Vagina (tissue), 2 donors: Measurements from ENCODE around the gene NUMB. TPM values are rescaled to one million over a fixed set of nuclear protein-coding genes. Genes with fewer than 3 reads are reported as not detected.
A peak's percentile ranks its signal among the peaks of the same experiment; 100 is the strongest.

Source experiments
- DNase-seq, 2 donors: peaks; one replicate each; pipeline ENCODE4 v3.0.0-alpha.2; 2017; ENCODE audit errors: extremely low spot score in 2 of 2
- H3K27ac ChIP-seq: fragments of 200-600 bp; sonication (generic); one replicate; pipeline ENCODE4 v1.5.1; 2019
- H3K27me3 ChIP-seq: fragments of 200-600 bp; sonication (generic); one replicate; pipeline ENCODE4 v1.5.1; 2019
- H3K36me3 ChIP-seq, 2 donors: fragments of 200-600 bp; sonication (generic); one replicate each; pipeline ENCODE4 v1.5.1; 2017 to 2019
- H3K4me1 ChIP-seq: fragments of 200-600 bp; sonication (generic); one replicate; pipeline ENCODE4 v1.5.1; 2019
- H3K4me3 ChIP-seq, 2 donors: fragments of 200-600 bp; sonication (generic); 1 replicate in 1 of 2; 2 replicates in 1 of 2; pipeline ENCODE4 v1.5.1; 2016 to 2019
- H3K9me3 ChIP-seq: fragments of 200-600 bp; sonication (generic); one replicate; pipeline ENCODE4 v1.5.1; 2019
- CTCF ChIP-seq, 3 experiments: fragments of 450-650 bp in 2 of 3; fragments of 200-600 bp in 1 of 3; sonication (generic) in 1 of 3; IDR thresholded peaks; one replicate each; pipeline ENCODE4 v1.5.1; 2017 to 2019; ENCODE audit warnings: antibody characterized with exemption in 3 of 3, mild to moderate bottlenecking in 2 of 3, moderate library complexity in 2 of 3
- POLR2A ChIP-seq, 2 donors: fragments of 450-650 bp; IDR thresholded peaks; one replicate each; pipeline ENCODE4 v1.6.1; 2017; ENCODE audit warnings: antibody characterized with exemption in 2 of 2, mild to moderate bottlenecking in 2 of 2, moderate library complexity in 2 of 2
- POLR2AphosphoS5 ChIP-seq, 2 donors: sonication (generic); formaldehyde crosslinking; IDR thresholded peaks; one replicate each; pipeline ENCODE4 v1.9.0; 2017; ENCODE audit warnings: antibody characterized with exemption in 2 of 2, mild to moderate bottlenecking in 2 of 2, low read depth in 1 of 2; ENCODE audit not compliant: insufficient read depth in 1 of 2
- intact Hi-C: fragments of 100-400 bp; cut with DNase I; formaldehyde crosslinking; loops from one replicate; pipeline ENCODE4 v1.15.1; 2023
- total RNA-seq: library from RNA; depleted of rRNA; stranded (reverse); fragments of >200 nt; gene quantifications from one replicate; pipeline ENCODE4 v1.2.3, GENCODE V29; 2016

NUMB gene
- total RNA-seq, 1 donor from 2014 or later = 48.1 TPM

DNA sequence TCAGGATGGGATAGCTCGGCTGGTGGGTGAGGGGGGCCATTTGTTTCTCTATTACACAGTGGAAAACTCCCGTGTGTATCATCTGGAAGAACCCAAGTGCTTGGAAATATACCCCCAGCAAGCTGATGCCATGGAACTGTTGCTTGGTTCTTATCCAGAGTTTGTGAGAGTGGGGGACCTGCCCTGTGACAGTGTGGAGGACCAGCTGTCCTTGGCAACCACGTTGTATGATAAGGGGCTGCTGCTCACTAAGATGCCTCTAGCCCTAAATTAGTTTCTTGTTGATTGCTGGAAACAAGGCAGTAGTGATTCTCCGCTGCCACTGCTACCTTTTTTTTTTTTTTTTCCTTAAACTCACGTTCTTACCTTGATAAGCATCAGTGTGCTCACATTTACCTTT is 34.3 kb upstream of the NUMB start:
- DNase-seq = no peak

DNA sequence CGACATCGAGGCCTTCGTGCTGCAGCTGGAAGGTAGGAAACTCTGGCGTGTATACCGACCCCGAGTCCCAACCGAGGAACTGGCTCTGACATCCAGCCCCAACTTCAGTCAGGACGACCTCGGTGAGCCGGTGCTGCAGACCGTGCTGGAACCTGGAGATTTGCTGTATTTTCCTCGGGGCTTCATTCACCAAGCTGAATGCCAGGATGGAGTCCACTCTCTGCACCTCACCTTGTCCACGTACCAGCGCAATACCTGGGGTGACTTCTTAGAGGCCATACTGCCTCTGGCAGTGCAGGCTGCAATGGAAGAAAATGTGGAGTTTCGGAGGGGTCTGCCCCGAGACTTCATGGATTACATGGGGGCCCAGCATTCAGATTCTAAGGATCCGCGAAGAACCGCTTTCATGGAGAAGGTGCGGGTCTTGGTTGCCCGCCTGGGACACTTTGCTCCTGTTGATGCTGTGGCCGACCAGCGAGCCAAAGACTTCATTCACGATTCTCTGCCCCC is 33.8 kb upstream of the NUMB start:
- Histone ChIP-seq H3K4me1 (peaks cover 35% of the 10 kb centered on the region), H3K4me3 (peak overlapping the region; percentile 83 to 92), H3K27ac (no peak overlapping the region), H3K27me3 (no peaks in the 10 kb centered on the region), H3K9me3 (no peaks in the 10 kb centered on the region), H3K36me3 (no peaks in the 10 kb centered on the region)
- intact Hi-C loops = no loop called here
- no peak for DNase-seq
- TF ChIP-seq CTCF (IDR thresholded peaks at IDR 0.05) = no peak

More for the DNA sequence above, 34.3 kb upstream of the NUMB start:
- intact Hi-C loops = no loop called here
- H3K4me1 ChIP-seq = peaks cover 35% of the 10 kb centered on the region
- H3K4me3 ChIP-seq = no peak overlapping the region
- no peaks in the 10 kb centered on the region for H3K36me3 ChIP-seq
- no peaks in the 10 kb centered on the region for H3K27me3 ChIP-seq
- TF ChIP-seq POLR2A (IDR thresholded peaks at IDR 0.05) (no peak), POLR2AphosphoS5 (IDR thresholded peaks at IDR 0.05; ENCODE audit: insufficient read depth in 1 of 2, low read depth in 1 of 2) (no peak), CTCF (IDR thresholded peaks at IDR 0.05) (no peak)
- H3K9me3 ChIP-seq = no peaks in the 10 kb centered on the region
- H3K27ac ChIP-seq = no peak overlapping the region

GRCh38 chr14:73491256-73492042 is 33.1 kb upstream of the NUMB start:
- Histone ChIP-seq H3K27ac (peak overlapping the region; percentile 86), H3K9me3 (no peaks in the 10 kb centered on the region), H3K36me3 (no peaks in the 10 kb centered on the region), H3K27me3 (no peaks in the 10 kb centered on the region), H3K4me1 (peaks cover 35% of the 10 kb centered on the region), H3K4me3 (peak overlapping the region; percentile 83 to 92)
- intact Hi-C loops = no loop called here
- TF ChIP-seq POLR2A (IDR thresholded peaks at IDR 0.05) = peak in 1 of 2 donors; percentile 15
- TF ChIP-seq CTCF (IDR thresholded peaks at IDR 0.05) = no peak
- peak in 1 of 2 donors; percentile 8 for TF ChIP-seq POLR2AphosphoS5 (IDR thresholded peaks at IDR 0.05; ENCODE audit: insufficient read depth in 1 of 2, low read depth in 1 of 2)
- no peak for DNase-seq

DNA sequence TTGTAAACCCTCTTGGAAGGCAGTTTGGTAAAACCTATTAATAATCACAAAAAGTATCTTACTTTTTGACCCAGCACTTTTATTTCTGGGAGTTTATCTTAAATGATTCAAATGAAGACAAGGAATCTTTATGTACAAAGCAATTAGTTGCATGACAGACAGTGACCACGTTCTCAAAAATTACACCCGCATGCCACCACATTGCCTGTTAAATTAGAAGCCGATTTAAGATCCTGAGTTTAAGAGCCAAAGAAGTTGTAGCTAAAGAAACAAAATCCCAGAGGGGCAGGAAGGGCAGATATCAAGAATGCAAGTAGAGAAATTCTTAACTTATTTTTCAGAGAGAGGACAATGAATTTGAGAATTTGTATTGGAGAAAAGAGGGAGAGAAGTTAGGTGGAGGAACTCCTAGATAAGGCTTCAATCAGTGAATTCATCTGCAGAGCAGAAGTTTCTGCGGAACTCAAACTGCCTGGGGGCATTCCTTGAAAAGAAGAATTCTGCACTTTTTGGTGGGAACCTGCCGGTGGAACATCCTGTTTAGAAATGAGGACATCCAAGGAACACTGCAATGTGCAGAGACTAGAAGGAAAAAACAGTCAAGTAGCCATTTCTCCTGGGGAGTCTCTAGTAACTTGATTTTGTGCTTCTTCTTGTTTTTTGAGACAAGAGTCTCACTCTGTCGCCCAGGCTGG is 31.3 kb upstream of the NUMB start:
- no peak overlapping the region for H3K4me3 ChIP-seq
- intact Hi-C loops = no loop called here
- peaks cover 35% of the 10 kb centered on the region for H3K4me1 ChIP-seq
- TF ChIP-seq POLR2AphosphoS5 (IDR thresholded peaks at IDR 0.05; ENCODE audit: insufficient read depth in 1 of 2, low read depth in 1 of 2) = no peak
- no peak for TF ChIP-seq CTCF (IDR thresholded peaks at IDR 0.05)
- TF ChIP-seq POLR2A (IDR thresholded peaks at IDR 0.05) = no peak
- H3K27ac ChIP-seq = no peak overlapping the region
- H3K27me3 ChIP-seq = no peaks in the 10 kb centered on the region
- no peaks in the 10 kb centered on the region for H3K36me3 ChIP-seq
- H3K9me3 ChIP-seq = no peaks in the 10 kb centered on the region
- DNase-seq = no peak

GRCh38 chr14:73478684-73479083 is 20.3 kb upstream of the NUMB start:
- no peak overlapping the region for H3K27ac ChIP-seq
- no peaks in the 10 kb centered on the region for H3K4me1 ChIP-seq
- no peak for DNase-seq
- H3K4me3 ChIP-seq = no peak overlapping the region
- intact Hi-C loops = no loop called here
- no peaks in the 10 kb centered on the region for H3K36me3 ChIP-seq
- TF ChIP-seq POLR2A (IDR thresholded peaks at IDR 0.05) (no peak), CTCF (IDR thresholded peaks at IDR 0.05) (no peak), POLR2AphosphoS5 (IDR thresholded peaks at IDR 0.05; ENCODE audit: insufficient read depth in 1 of 2, low read depth in 1 of 2) (no peak)
- H3K27me3 ChIP-seq = no peaks in the 10 kb centered on the region
- H3K9me3 ChIP-seq = no peaks in the 10 kb centered on the region
